GM12892 (cell line): ENCODE data around the gene TLE3.

ENCODE experiments used
- POLR2AphosphoS5 ChIP-seq: IDR thresholded peaks from 2 replicates; pipeline ENCODE4 v1.6.1; 2011; ENCODE audit warnings: low read depth, low read length, control low read depth
- TAF1 ChIP-seq: IDR thresholded peaks from 2 replicates; pipeline ENCODE4 v1.6.1; 2011; ENCODE audit warnings: low read depth, mild to moderate bottlenecking, control low read depth, low read length, borderline replicate concordance

DNA sequence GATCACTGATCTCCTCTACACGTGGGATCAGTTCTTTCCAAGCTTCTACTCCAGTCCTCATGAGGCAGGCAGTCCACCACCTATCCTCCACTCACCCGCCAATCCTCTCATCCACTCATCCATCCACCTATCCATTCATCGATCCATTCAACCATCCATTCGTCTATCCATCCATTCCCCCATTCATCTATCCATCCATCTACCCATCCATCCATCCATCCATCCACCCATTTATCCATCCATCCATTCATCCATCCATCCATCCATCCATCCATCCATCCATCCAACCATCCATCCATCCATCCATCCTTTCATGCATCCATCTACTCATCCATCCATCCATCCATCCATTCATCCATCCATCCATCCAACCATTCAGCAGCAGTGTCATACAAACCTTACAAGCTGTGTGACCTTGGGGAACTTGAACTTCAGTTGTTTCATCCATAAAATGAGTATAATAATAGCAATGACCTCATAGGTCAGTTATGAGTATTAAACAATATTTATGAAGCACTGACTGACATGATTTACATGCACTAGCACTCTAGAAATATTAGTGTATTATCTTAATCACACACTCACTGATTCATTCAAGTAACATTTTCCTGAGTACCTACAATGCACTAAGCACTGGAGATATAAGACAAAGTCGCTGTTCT is 55.0 kb downstream of the TLE3 start:
- TF ChIP-seq TAF1 (no peak), POLR2AphosphoS5 (no peak)
